Breast epithelium (tissue), 4 donors: ENCODE measurements around the gene KCNIP1. TPM values are rescaled to one million over a fixed set of nuclear protein-coding genes. Genes with fewer than 3 reads are reported as not detected.

ENCODE experiments used
- DNase-seq, 2 donors: peaks; one replicate each; pipeline ENCODE4 v3.0.0-alpha.2; 2019; ENCODE audit warnings: low spot score in 2 of 2
- H3K27ac ChIP-seq, 2 donors: fragments of 200-600 bp; sonication (generic) in 1 of 2; one replicate each; pipeline ENCODE4 v1.5.1; 2016 to 2019; ENCODE audit warnings: mild to moderate bottlenecking in 1 of 2
- H3K27me3 ChIP-seq, 2 donors: fragments of 200-600 bp; sonication (generic) in 1 of 2; one replicate each; pipeline versions ENCODE4 v1.5.1 to v1.6.0; 2017 to 2019; ENCODE audit warnings: control low read depth in 1 of 2, mild to moderate bottlenecking in 1 of 2
- H3K36me3 ChIP-seq: fragments of 200-600 bp; one replicate; pipeline ENCODE4 v1.5.1; 2019
- H3K4me1 ChIP-seq, 2 donors: fragments of 200-600 bp; sonication (generic); one replicate each; pipeline ENCODE4 v1.5.1; 2016 to 2019; ENCODE audit warnings: control low read depth in 1 of 2
- H3K4me3 ChIP-seq, 3 donors: fragments of 200-600 bp; sonication (generic); 1 replicate in 2 of 3; 2 replicates in 1 of 3; pipeline ENCODE4 v1.5.1; 2016 to 2019; ENCODE audit warnings: mild to moderate bottlenecking in 3 of 3, moderate library complexity in 2 of 3
- H3K9me3 ChIP-seq, 2 donors: fragments of 200-600 bp; sonication (generic) in 1 of 2; one replicate each; pipeline ENCODE4 v1.5.1; 2016 to 2019; ENCODE audit warnings: control low read depth in 1 of 2
- POLR2A ChIP-seq: fragments of 450-650 bp; IDR thresholded peaks from one replicate; pipeline ENCODE4 v1.6.1; 2016; ENCODE audit warnings: antibody characterized with exemption, mild to moderate bottlenecking, moderate library complexity
- POLR2AphosphoS5 ChIP-seq, 3 donors: sonication (generic); formaldehyde crosslinking; IDR thresholded peaks; one replicate each; pipeline ENCODE4 v1.6.1; 2017; ENCODE audit warnings: antibody characterized with exemption in 3 of 3
- intact Hi-C: fragments of 100-400 bp; cut with DNase I; formaldehyde crosslinking; loops from one replicate; pipeline ENCODE4 v1.15.1; 2023; ENCODE audit warnings: low total_unique reads
- total RNA-seq, 3 donors: library from RNA; depleted of rRNA; stranded (reverse); fragments of >200 nt; gene quantifications; one replicate each; pipeline ENCODE4 v1.1.0, GENCODE V29; 2016
- TF ChIP-seq, protein P1 (sequence below), 3 donors: fragments of 450-650 bp; IDR thresholded peaks; one replicate each; pipeline ENCODE4 v1.5.1; 2016 to 2017; ENCODE audit warnings: antibody characterized with exemption in 3 of 3, mild to moderate bottlenecking in 3 of 3, moderate library complexity in 3 of 3

KCNIP1 gene
- total RNA-seq, 3 donors from 2014 or later = 1.0 to 1.6 TPM; not detected in 1

GRCh38 chr5:170704417-170705192 is 200.8 kb downstream of the KCNIP1 start:
- intact Hi-C loops = no loop called here
- H3K36me3 ChIP-seq = no peaks in the 10 kb centered on the region
- H3K27ac ChIP-seq = no peak overlapping the region
- peaks cover 0 to 6% of the 10 kb centered on the region in 2 donors for H3K9me3 ChIP-seq
- no peak overlapping the region for H3K4me3 ChIP-seq
- no peaks in the 10 kb centered on the region for H3K4me1 ChIP-seq
- no peaks in the 10 kb centered on the region for H3K27me3 ChIP-seq
- no peak for DNase-seq
- no peak for TF ChIP-seq POLR2AphosphoS5 (IDR thresholded peaks at IDR 0.05)
- TF ChIP-seq, protein P1, sequence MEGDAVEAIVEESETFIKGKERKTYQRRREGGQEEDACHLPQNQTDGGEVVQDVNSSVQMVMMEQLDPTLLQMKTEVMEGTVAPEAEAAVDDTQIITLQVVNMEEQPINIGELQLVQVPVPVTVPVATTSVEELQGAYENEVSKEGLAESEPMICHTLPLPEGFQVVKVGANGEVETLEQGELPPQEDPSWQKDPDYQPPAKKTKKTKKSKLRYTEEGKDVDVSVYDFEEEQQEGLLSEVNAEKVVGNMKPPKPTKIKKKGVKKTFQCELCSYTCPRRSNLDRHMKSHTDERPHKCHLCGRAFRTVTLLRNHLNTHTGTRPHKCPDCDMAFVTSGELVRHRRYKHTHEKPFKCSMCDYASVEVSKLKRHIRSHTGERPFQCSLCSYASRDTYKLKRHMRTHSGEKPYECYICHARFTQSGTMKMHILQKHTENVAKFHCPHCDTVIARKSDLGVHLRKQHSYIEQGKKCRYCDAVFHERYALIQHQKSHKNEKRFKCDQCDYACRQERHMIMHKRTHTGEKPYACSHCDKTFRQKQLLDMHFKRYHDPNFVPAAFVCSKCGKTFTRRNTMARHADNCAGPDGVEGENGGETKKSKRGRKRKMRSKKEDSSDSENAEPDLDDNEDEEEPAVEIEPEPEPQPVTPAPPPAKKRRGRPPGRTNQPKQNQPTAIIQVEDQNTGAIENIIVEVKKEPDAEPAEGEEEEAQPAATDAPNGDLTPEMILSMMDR (IDR thresholded peaks at IDR 0.05) = no peak
- no peak for TF ChIP-seq POLR2A

- no peaks in the 10 kb centered on the region for H3K27me3 ChIP-seq
- H3K4me1 ChIP-seq = no peaks in the 10 kb centered on the region
- H3K9me3 ChIP-seq = peaks cover 0 to 6% of the 10 kb centered on the region in 2 donors
- TF ChIP-seq, protein P1 (IDR thresholded peaks at IDR 0.05) = no peak
- no peak for TF ChIP-seq POLR2AphosphoS5 (IDR thresholded peaks at IDR 0.05)
- no peak for TF ChIP-seq POLR2A
- H3K36me3 ChIP-seq = no peaks in the 10 kb centered on the region
- H3K4me3 ChIP-seq = no peak overlapping the region
- no peak overlapping the region for H3K27ac ChIP-seq
- intact Hi-C loops = no loop called here
- DNase-seq = no peak
Measured at GRCh38 chr5:170709640-170710039, 205.8 kb downstream of the KCNIP1 start.

DNA sequence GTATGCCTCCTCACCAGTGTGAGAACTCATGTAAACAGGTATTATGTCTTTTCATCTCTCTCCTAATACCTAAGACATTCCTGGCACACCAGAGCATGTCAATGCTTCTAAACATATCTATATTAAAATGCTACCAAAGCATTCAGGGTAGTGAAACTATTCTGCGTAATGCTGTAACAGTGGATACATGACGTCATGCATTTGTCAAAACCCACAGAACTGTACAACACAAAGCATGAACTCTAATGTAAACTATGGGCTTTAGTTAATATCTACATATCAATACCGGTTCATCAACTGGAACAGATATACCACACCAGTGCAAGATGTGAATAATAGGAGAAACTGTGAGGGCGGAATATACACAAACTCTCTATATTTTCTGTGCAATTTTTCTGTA is 207.5 kb downstream of the KCNIP1 start:
- H3K4me3 ChIP-seq = no peak overlapping the region
- no peaks in the 10 kb centered on the region for H3K27me3 ChIP-seq
- DNase-seq = no peak
- H3K4me1 ChIP-seq = no peaks in the 10 kb centered on the region
- peaks cover 0 to 6% of the 10 kb centered on the region in 2 donors for H3K9me3 ChIP-seq
- TF ChIP-seq POLR2A (no peak), POLR2AphosphoS5 (IDR thresholded peaks at IDR 0.05) (no peak)
- TF ChIP-seq, protein P1 (IDR thresholded peaks at IDR 0.05) = no peak
- H3K27ac ChIP-seq = no peak overlapping the region
- no peaks in the 10 kb centered on the region for H3K36me3 ChIP-seq
- intact Hi-C loops = no loop called here

DNA sequence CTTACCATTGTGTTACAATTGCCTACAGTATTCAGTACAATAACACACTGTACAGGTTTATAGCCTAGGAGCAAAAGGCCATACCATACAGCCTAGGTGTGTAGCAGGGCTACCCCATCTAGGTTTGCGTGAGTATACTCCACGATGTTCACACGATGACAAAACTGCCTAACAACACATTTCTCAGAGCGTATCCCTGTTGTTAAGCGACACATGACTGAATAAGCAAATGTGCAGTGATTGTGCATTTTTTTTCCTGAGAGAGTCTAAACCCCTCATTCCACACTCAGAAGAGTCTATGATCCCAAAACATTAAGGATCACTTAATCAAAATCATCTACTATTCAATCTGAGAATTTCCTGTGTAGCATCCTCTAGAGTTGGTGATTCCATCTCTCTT is 211.3 kb downstream of the KCNIP1 start:
- Histone ChIP-seq H3K36me3 (no peaks in the 10 kb centered on the region), H3K27me3 (no peaks in the 10 kb centered on the region), H3K4me1 (no peaks in the 10 kb centered on the region), H3K27ac (no peak overlapping the region), H3K9me3 (no peaks in the 10 kb centered on the region), H3K4me3 (no peak overlapping the region)
- DNase-seq = no peak
- TF ChIP-seq, protein P1 (IDR thresholded peaks at IDR 0.05) = no peak
- TF ChIP-seq POLR2AphosphoS5 (IDR thresholded peaks at IDR 0.05) = no peak
- TF ChIP-seq POLR2A = no peak
- intact Hi-C loops = no loop called here

DNA sequence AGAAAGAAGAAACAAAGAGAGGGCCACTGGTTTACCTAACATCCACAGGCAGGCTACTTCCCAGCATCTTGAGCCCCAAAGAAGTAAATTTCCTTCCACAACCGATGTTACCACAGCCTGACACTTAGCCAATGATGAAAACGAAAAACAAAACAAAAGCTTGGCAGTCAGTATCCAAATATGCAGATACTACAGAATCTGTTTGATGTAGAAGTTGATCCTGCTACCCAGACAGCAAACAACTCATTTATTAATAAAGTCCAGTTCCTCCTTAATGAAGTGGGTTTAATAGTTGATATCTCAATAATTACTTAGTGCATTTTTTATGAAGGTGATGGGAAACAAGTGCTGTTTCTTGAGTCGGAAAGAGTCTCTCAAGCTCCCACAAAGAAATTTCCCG is 212.6 kb downstream of the KCNIP1 start:
- Histone ChIP-seq H3K4me1 (no peaks in the 10 kb centered on the region), H3K4me3 (no peak overlapping the region), H3K9me3 (no peaks in the 10 kb centered on the region), H3K36me3 (no peaks in the 10 kb centered on the region), H3K27ac (no peak overlapping the region), H3K27me3 (no peaks in the 10 kb centered on the region)
- no peak for DNase-seq
- TF ChIP-seq POLR2A = no peak
- no peak for TF ChIP-seq POLR2AphosphoS5 (IDR thresholded peaks at IDR 0.05)
- TF ChIP-seq, protein P1 (IDR thresholded peaks at IDR 0.05) = no peak
- intact Hi-C loops = no loop called here
